ENCODE data around the gene SMTN.

SMTN gene

GRCh38 chr22:31089160-31090100 lies 8.3 kb downstream of the SMTN start:
- TF ChIP-seq CTCF (conservative IDR thresholded peaks at IDR 0.05): peak; percentile 86

GRCh38 chr22:31090217-31091085 lies 9.3 kb downstream of the SMTN start:
- no peak overlapping the region for H3K27ac ChIP-seq
- TF ChIP-seq CTCF (conservative IDR thresholded peaks at IDR 0.05): no peak

More at GRCh38 chr22:31089160-31090100, 8.3 kb downstream of the SMTN start:
- no peak overlapping the region for H3K27ac ChIP-seq

GRCh38 chr22:31091106-31091975 lies 10.2 kb downstream of the SMTN start:
- no peak for TF ChIP-seq CTCF (conservative IDR thresholded peaks at IDR 0.05)
- H3K27ac ChIP-seq: no peak overlapping the region

GRCh38 chr22:31092161-31092560 lies 11.0 kb downstream of the SMTN start:
- H3K27ac ChIP-seq: no peak overlapping the region
- TF ChIP-seq CTCF (conservative IDR thresholded peaks at IDR 0.05): no peak

- TF ChIP-seq CTCF (conservative IDR thresholded peaks at IDR 0.05): no peak
- no peak overlapping the region for H3K27ac ChIP-seq
Measured at GRCh38 chr22:31093086-31093850, 12.2 kb downstream of the SMTN start.

- H3K27ac ChIP-seq: no peak overlapping the region
- TF ChIP-seq CTCF (conservative IDR thresholded peaks at IDR 0.05): no peak
Measured at GRCh38 chr22:31094021-31094551, 13.0 kb downstream of the SMTN start.
